DOHH2 (cell line): ENCODE data around the gene PAX1.
A peak's percentile ranks its signal among the peaks of the same experiment; 100 is the strongest.

Experiments
- H3F3A ChIP-seq: fragments of 200-600 bp; sonication (generic), shearing (Covaris generic); 2 replicates; pipeline ENCODE4 v1.6.0; 2016; ENCODE audit warnings: antibody characterized with exemption, mild to moderate bottlenecking; ENCODE audit not compliant: control insufficient read depth, insufficient read depth
- H3K27ac ChIP-seq: fragments of 200-600 bp; sonication (generic); 2 replicates; pipeline ENCODE4 v1.5.1; 2014; ENCODE audit warnings: low read depth, mild to moderate bottlenecking, low read length, moderate library complexity
- H3K27me3 ChIP-seq: fragments of 200-600 bp; sonication (generic); 2 replicates; pipeline ENCODE4 v1.6.1; 2014; ENCODE audit warnings: mild to moderate bottlenecking, low read length, mixed read lengths; ENCODE audit not compliant: control insufficient read depth
- H3K36me3 ChIP-seq: fragments of 200-600 bp; sonication (generic); 2 replicates; pipeline ENCODE4 v1.6.1; 2014; ENCODE audit warnings: mild to moderate bottlenecking, low read length, moderate library complexity, mixed read lengths; ENCODE audit not compliant: control insufficient read depth
- H3K4me1 ChIP-seq: fragments of 200-600 bp; sonication (generic); 2 replicates; pipeline ENCODE4 v1.6.1; 2014; ENCODE audit warnings: mild to moderate bottlenecking, low read length, mixed read lengths; ENCODE audit not compliant: control insufficient read depth
- H3K4me2 ChIP-seq: fragments of 200-600 bp; sonication (generic); 2 replicates; pipeline ENCODE4 v1.6.0; 2014; ENCODE audit warnings: mild to moderate bottlenecking, low read length, moderate library complexity
- H3K4me3 ChIP-seq: fragments of 200-600 bp; sonication (generic); 2 replicates; pipeline ENCODE4 v1.5.1; 2014; ENCODE audit warnings: mild to moderate bottlenecking, low read length, mixed read lengths
- H3K79me2 ChIP-seq: fragments of 200-600 bp; sonication (generic); 2 replicates; pipeline ENCODE4 v1.6.1; 2014; ENCODE audit warnings: mild to moderate bottlenecking, low read length, mixed read lengths; ENCODE audit not compliant: control insufficient read depth
- H3K9me2 ChIP-seq: fragments of 200-600 bp; sonication (generic); replicated peaks from 2 replicates; pipeline ENCODE4 v1.6.1; 2014; ENCODE audit warnings: mild to moderate bottlenecking, low read length, mixed read lengths; ENCODE audit not compliant: control insufficient read depth
- H3K9me3 ChIP-seq: fragments of 200-600 bp; sonication (generic); 2 replicates; pipeline ENCODE4 v1.6.1; 2014; ENCODE audit warnings: antibody characterized with exemption, low read length, mixed read lengths; ENCODE audit not compliant: control insufficient read depth, insufficient read depth
- H4K20me1 ChIP-seq: fragments of 200-600 bp; sonication (generic); 2 replicates; pipeline ENCODE4 v1.6.0; 2014; ENCODE audit warnings: low read depth, mild to moderate bottlenecking, antibody characterized with exemption, low read length, moderate library complexity; ENCODE audit not compliant: control insufficient read depth, insufficient read depth
- EZH2phosphoT487 ChIP-seq: fragments of 200-600 bp; sonication (generic); IDR thresholded peaks from 2 replicates; pipeline ENCODE4 v1.6.1; 2017; ENCODE audit warnings: borderline replicate concordance, mild to moderate bottlenecking, antibody characterized with exemption, low read length, moderate library complexity, mixed read lengths
- TF ChIP-seq, protein P1 (sequence below): fragments of 200-600 bp; sonication (generic); IDR thresholded peaks from one replicate; pipeline ENCODE4 v1.5.1; 2014; ENCODE audit warnings: antibody characterized with exemption, mild to moderate bottlenecking, low read depth, low read length; ENCODE audit not compliant: poor library complexity, severe bottlenecking

The PAX1 gene

DNA sequence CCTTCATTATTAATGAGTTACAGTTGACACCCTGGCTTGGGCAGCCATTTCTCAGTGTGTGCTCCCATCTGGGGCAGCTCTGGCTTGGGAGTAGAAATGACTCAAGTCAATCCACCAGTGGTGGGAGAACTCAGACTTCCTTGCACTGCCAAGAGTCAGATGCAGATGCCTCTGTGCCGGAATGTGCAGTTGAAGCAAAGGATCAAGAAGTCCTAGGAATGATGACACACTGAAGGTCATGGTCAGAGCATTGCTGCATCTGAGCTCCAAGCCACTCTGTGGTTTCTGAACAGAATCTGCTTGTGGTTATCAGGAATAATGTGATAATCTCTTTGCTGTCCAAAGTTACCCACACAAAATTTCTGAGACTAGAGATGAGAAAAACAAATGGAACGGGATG lies 19.5 kb upstream of the PAX1 start:
- Histone ChIP-seq H3K36me3 (no peaks in the 10 kb centered on the region), H3K4me2 (no peak overlapping the region), H3K27ac (no peak overlapping the region), H4K20me1 (no peaks in the 10 kb centered on the region), H3K9me3 (no peaks in the 10 kb centered on the region), H3K79me2 (no peaks in the 10 kb centered on the region), H3K27me3 (no peaks in the 10 kb centered on the region), H3F3A (no peaks in the 10 kb centered on the region), H3K9me2 (no peaks in the 10 kb centered on the region), H3K4me1 (no peaks in the 10 kb centered on the region), H3K4me3 (no peak overlapping the region)
- TF ChIP-seq, protein P1, sequence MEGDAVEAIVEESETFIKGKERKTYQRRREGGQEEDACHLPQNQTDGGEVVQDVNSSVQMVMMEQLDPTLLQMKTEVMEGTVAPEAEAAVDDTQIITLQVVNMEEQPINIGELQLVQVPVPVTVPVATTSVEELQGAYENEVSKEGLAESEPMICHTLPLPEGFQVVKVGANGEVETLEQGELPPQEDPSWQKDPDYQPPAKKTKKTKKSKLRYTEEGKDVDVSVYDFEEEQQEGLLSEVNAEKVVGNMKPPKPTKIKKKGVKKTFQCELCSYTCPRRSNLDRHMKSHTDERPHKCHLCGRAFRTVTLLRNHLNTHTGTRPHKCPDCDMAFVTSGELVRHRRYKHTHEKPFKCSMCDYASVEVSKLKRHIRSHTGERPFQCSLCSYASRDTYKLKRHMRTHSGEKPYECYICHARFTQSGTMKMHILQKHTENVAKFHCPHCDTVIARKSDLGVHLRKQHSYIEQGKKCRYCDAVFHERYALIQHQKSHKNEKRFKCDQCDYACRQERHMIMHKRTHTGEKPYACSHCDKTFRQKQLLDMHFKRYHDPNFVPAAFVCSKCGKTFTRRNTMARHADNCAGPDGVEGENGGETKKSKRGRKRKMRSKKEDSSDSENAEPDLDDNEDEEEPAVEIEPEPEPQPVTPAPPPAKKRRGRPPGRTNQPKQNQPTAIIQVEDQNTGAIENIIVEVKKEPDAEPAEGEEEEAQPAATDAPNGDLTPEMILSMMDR = no peak

DNA sequence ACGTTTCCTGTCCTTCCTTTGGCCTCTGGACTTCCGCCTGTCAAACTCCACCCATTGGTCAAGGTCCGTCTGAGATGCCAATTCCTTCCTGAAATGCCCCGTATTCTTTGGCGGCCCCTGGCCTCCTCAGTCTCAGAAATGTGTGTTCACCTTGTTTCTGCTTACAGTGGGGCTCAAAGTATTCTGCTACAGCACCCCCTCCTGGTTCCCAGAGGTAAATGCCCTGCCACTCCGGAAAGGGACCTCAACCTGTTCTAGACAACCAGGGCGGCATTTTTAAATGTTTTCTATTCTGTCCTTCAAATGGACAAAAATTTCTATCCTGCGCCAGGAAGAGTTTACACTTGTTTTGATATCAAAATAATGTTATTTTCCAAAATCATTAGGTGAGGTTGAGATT lies 12.1 kb upstream of the PAX1 start:
- no peak overlapping the region for H3K4me3 ChIP-seq
- no peaks in the 10 kb centered on the region for H3K79me2 ChIP-seq
- H3K27me3 ChIP-seq = 0 out of 2 replicates have a peak, but pooled peaks cover 4% of the 10 kb centered on the region

DNA sequence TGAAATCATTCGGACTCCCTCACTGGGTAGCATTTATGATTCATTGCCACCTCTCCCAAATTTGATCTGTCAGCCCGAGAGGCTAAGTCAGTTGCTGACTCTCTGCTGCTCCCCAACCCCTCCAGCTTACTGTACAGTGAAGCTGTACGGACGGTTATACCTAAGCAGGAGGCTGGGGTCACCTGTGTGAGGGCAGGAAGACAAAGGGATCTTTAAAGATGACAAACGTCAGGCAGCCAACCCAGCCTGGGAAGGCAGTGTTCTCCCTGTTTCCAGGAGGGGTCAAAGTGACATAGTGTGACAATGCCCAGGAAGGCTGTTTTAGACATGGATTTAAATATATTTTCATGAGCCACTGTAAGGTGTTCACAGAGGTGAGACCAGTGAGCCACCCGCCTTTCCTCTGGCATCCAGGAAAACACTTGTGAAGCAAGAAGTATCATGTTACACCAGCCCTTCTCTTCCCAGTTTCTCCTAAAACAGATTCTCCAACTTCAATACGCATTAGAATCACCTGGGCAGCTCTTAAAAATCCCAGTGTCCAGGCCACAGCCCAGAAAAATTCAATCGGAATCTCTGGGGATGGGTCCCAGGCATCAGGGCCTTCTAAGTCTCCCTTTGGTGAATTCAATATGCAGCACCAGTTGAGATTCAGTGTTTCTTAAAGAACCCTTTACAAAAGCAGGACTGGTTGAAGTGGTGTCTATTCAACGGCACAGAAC lies 6.8 kb upstream of the PAX1 start:
- Histone ChIP-seq H3K4me3 (no peak overlapping the region), H3K4me2 (no peak overlapping the region), H3K9me2 (no peaks in the 10 kb centered on the region), H3K27me3 (0 out of 2 replicates have a peak, but pooled peaks cover 6% of the 10 kb centered on the region), H4K20me1 (no peaks in the 10 kb centered on the region), H3F3A (no peaks in the 10 kb centered on the region), H3K9me3 (no peaks in the 10 kb centered on the region; the same call in 1 of the 2 replicates), H3K4me1 (no peaks in the 10 kb centered on the region), H3K27ac (no peak overlapping the region), H3K36me3 (no peaks in the 10 kb centered on the region), H3K79me2 (no peaks in the 10 kb centered on the region)
- TF ChIP-seq, protein P1 = no peak
- TF ChIP-seq EZH2phosphoT487 = no peak

More for the DNA sequence above, 12.1 kb upstream of the PAX1 start:
- Histone ChIP-seq H3K4me2 (no peak overlapping the region), H3K4me1 (no peaks in the 10 kb centered on the region), H3K9me2 (no peaks in the 10 kb centered on the region), H3K9me3 (no peaks in the 10 kb centered on the region), H3K36me3 (no peaks in the 10 kb centered on the region), H3F3A (no peaks in the 10 kb centered on the region), H4K20me1 (no peaks in the 10 kb centered on the region), H3K27ac (no peak overlapping the region)
- TF ChIP-seq EZH2phosphoT487 = no peak
- TF ChIP-seq, protein P1 = peak; percentile 60
